Measurements from ENCODE around the gene HYKK.

DNA sequence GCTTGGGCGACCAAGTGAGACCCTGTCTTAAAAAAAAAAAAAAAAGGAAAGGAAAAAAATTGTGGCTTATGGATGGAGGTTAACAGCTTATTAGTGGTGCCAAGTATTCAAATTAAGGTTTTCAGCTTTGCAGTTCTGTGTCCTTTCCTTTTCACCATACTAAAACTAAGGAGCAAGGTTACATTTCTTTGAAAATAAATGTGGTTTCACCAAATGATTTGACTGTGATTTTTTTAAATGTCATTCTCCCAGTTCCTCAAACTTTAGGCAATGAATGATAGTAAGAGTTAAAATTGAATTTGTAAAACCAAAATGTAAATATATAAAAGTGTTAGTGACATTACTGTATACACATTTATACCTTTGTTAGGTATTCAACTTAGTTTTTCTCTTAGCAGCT lies 67.6 kb downstream of the HYKK start:
- TF ChIP-seq ZNF565 (CRISPR knock-in tag; conservative IDR thresholded peaks at IDR 0.05; ENCODE audit: low read depth) (no peak), ZFP30 (CRISPR knock-in tag; IDR thresholded peaks at IDR 0.05) (no peak), ARNTL (CRISPR knock-in tag; IDR thresholded peaks at IDR 0.05; ENCODE audit: borderline replicate concordance, low read depth) (no peak), TCF4 (CRISPR knock-in tag; IDR thresholded peaks at IDR 0.05; ENCODE audit: borderline replicate concordance) (no peak), SNAI2 (CRISPR knock-in tag; IDR thresholded peaks at IDR 0.05) (no peak), ISL1 (CRISPR knock-in tag; IDR thresholded peaks at IDR 0.05) (no peak), OSR1 (CRISPR knock-in tag; IDR thresholded peaks at IDR 0.05) (no peak), CSDC2 (CRISPR knock-in tag; IDR thresholded peaks at IDR 0.05) (no peak), RARB (CRISPR knock-in tag; IDR thresholded peaks at IDR 0.05) (no peak), ZNF8 (CRISPR knock-in tag; IDR thresholded peaks at IDR 0.05) (no peak)
- TF ChIP-seq, protein P1, sequence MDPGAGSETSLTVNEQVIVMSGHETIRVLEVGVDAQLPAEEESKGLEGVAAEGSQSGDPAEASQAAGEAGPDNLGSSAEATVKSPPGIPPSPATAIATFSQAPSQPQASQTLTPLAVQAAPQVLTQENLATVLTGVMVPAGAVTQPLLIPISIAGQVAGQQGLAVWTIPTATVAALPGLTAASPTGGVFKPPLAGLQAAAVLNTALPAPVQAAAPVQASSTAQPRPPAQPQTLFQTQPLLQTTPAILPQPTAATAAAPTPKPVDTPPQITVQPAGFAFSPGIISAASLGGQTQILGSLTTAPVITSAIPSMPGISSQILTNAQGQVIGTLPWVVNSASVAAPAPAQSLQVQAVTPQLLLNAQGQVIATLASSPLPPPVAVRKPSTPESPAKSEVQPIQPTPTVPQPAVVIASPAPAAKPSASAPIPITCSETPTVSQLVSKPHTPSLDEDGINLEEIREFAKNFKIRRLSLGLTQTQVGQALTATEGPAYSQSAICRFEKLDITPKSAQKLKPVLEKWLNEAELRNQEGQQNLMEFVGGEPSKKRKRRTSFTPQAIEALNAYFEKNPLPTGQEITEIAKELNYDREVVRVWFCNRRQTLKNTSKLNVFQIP (CRISPR knock-in tag; IDR thresholded peaks at IDR 0.05; ENCODE audit: borderline replicate concordance, low read depth): no peak
- TF ChIP-seq, protein P2, sequence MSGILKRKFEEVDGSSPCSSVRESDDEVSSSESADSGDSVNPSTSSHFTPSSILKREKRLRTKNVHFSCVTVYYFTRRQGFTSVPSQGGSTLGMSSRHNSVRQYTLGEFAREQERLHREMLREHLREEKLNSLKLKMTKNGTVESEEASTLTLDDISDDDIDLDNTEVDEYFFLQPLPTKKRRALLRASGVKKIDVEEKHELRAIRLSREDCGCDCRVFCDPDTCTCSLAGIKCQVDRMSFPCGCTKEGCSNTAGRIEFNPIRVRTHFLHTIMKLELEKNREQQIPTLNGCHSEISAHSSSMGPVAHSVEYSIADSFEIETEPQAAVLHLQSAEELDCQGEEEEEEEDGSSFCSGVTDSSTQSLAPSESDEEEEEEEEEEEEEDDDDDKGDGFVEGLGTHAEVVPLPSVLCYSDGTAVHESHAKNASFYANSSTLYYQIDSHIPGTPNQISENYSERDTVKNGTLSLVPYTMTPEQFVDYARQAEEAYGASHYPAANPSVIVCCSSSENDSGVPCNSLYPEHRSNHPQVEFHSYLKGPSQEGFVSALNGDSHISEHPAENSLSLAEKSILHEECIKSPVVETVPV (CRISPR knock-in tag; IDR thresholded peaks at IDR 0.05): no peak
- TF ChIP-seq, protein P3, sequence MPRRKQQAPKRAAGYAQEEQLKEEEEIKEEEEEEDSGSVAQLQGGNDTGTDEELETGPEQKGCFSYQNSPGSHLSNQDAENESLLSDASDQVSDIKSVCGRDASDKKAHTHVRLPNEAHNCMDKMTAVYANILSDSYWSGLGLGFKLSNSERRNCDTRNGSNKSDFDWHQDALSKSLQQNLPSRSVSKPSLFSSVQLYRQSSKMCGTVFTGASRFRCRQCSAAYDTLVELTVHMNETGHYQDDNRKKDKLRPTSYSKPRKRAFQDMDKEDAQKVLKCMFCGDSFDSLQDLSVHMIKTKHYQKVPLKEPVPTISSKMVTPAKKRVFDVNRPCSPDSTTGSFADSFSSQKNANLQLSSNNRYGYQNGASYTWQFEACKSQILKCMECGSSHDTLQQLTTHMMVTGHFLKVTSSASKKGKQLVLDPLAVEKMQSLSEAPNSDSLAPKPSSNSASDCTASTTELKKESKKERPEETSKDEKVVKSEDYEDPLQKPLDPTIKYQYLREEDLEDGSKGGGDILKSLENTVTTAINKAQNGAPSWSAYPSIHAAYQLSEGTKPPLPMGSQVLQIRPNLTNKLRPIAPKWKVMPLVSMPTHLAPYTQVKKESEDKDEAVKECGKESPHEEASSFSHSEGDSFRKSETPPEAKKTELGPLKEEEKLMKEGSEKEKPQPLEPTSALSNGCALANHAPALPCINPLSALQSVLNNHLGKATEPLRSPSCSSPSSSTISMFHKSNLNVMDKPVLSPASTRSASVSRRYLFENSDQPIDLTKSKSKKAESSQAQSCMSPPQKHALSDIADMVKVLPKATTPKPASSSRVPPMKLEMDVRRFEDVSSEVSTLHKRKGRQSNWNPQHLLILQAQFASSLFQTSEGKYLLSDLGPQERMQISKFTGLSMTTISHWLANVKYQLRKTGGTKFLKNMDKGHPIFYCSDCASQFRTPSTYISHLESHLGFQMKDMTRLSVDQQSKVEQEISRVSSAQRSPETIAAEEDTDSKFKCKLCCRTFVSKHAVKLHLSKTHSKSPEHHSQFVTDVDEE (CRISPR knock-in tag; IDR thresholded peaks at IDR 0.05): no peak
- TF ChIP-seq, protein P4, sequence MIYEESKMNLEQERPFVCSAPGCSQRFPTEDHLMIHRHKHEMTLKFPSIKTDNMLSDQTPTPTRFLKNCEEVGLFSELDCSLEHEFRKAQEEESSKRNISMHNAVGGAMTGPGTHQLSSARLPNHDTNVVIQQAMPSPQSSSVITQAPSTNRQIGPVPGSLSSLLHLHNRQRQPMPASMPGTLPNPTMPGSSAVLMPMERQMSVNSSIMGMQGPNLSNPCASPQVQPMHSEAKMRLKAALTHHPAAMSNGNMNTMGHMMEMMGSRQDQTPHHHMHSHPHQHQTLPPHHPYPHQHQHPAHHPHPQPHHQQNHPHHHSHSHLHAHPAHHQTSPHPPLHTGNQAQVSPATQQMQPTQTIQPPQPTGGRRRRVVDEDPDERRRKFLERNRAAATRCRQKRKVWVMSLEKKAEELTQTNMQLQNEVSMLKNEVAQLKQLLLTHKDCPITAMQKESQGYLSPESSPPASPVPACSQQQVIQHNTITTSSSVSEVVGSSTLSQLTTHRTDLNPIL (CRISPR knock-in tag; IDR thresholded peaks at IDR 0.05; ENCODE audit: low read depth): no peak

Data from SK-N-SH treated with all-trans-retinoic acid at 6 μM for 48 hours (cell line).